Panc1 (cell line): ENCODE measurements around the gene IL36B. TPM values are rescaled to one million over a fixed set of nuclear protein-coding genes. Genes with fewer than 3 reads are reported as not detected.

Experiments
- ATAC-seq: fragments of 200-7000 bp; cut with Tn5 transposase; 2 replicates; pipeline ENCODE4 v1.9.1; 2020; ENCODE audit warnings: mild to moderate bottlenecking, moderate library complexity
- BruUV-seq: library from RNA; stranded (reverse); fragments of 400-500 nt; replicated peaks from 2 replicates; lab custom pipeline; 2021; lab: Mats Ljungman, UMichigan
- CTCF ChIA-PET: fragments of 300-600 bp; sonication (Branson Sonifier 250); formaldehyde crosslinking; loops from one replicate; lab custom pipeline; 2022; ENCODE audit warnings: antibody characterized with exemption; lab: Charles Lee
- POLR2A ChIA-PET: fragments of 300-600 bp; sonication (Branson Sonifier 250); formaldehyde crosslinking; loops from one replicate; lab custom pipeline; 2022; ENCODE audit warnings: antibody characterized with exemption; lab: Charles Lee
- DNase-seq: peaks from one replicate; pipeline ENCODE4 v3.0.0-alpha.2; 2010; ENCODE audit warnings: low read depth, low spot score
- H3K27ac ChIP-seq: 2 replicates; pipeline ENCODE4 v1.5.1; 2011; ENCODE audit warnings: mild to moderate bottlenecking, low read length, inconsistent platforms
- H3K27me3 ChIP-seq: fragments of 200-500 bp; sonication (Bioruptor generic); 2 replicates; pipeline ENCODE4 v1.6.0; 2014; ENCODE audit warnings: low read length, inconsistent platforms; ENCODE audit not compliant: control insufficient read depth, insufficient read depth
- H3K36me3 ChIP-seq: fragments of 200-500 bp; sonication (Bioruptor generic); 2 replicates; pipeline ENCODE4 v1.5.1; 2014; ENCODE audit warnings: inconsistent platforms, mild to moderate bottlenecking, low read length, moderate library complexity; ENCODE audit not compliant: control insufficient read depth, insufficient read depth
- H3K4me1 ChIP-seq: 2 replicates; pipeline ENCODE4 v1.5.1; 2011; ENCODE audit warnings: inconsistent platforms, mild to moderate bottlenecking, low read length, moderate library complexity; ENCODE audit not compliant: control insufficient read depth, insufficient read depth
- H3K4me3 ChIP-seq, 2 experiments: 2 replicates each; pipeline ENCODE4 v1.5.1; 2011 to 2012; ENCODE audit warnings: low read depth in 2 of 2, low read length in 2 of 2, mild to moderate bottlenecking in 2 of 2, inconsistent platforms in 1 of 2, moderate library complexity in 1 of 2
- H3K9me3 ChIP-seq: fragments of 200-500 bp; sonication (Bioruptor generic); 2 replicates; pipeline ENCODE4 v1.5.1; 2014; ENCODE audit warnings: low read depth, mild to moderate bottlenecking, inconsistent platforms, low read length, moderate library complexity; ENCODE audit not compliant: control insufficient read depth, insufficient read depth
- CTCF ChIP-seq: fragments of 450-650 bp; IDR thresholded peaks from 2 replicates; pipeline ENCODE4 v1.5.1; 2017; ENCODE audit warnings: mild to moderate bottlenecking
- POLR2AphosphoS5 ChIP-seq: IDR thresholded peaks from 2 replicates; pipeline ENCODE4 v1.6.1; 2012; ENCODE audit warnings: mild to moderate bottlenecking, low read depth, low read length, moderate library complexity
- SIN3A ChIP-seq: IDR thresholded peaks from 2 replicates; pipeline ENCODE4 v1.6.1; 2012; ENCODE audit warnings: low read depth, mild to moderate bottlenecking, low read length, moderate library complexity, borderline replicate concordance; ENCODE audit not compliant: insufficient read depth
- TCF7L2 ChIP-seq: IDR thresholded peaks from 2 replicates; pipeline ENCODE4 v1.6.1; 2011; ENCODE audit warnings: mild to moderate bottlenecking, low read depth, low read length, inconsistent platforms
- in situ Hi-C: cut with HindIII; loops from 2 replicates; pipeline ENCODE4 v1.10.0; 2016; ENCODE audit warnings: low sequenced_read_pairs, low pct_unique_long_range_greater_than_20kb
- intact Hi-C: fragments of 100-400 bp; cut with micrococcal nuclease; formaldehyde crosslinking; loops from one replicate; pipeline ENCODE4 v1.10.0; 2022; ENCODE audit not compliant: unreplicated experiment
- total RNA-seq: library from RNA; stranded (reverse); gene quantifications from one replicate; pipeline ENCODE4 v1.2.1, GENCODE V29; 2021; ENCODE audit not compliant: unreplicated experiment
- TF ChIP-seq, protein P1 (sequence below), 2 experiments: IDR thresholded peaks; 2 replicates each; pipeline ENCODE4 v1.6.1; 2011 to 2012; ENCODE audit warnings: low read depth in 2 of 2, control low read depth in 1 of 2, low read length in 1 of 2, mild to moderate bottlenecking in 1 of 2, moderate library complexity in 1 of 2; ENCODE audit not compliant: insufficient read depth in 1 of 2

The IL36B gene
- total RNA-seq, 1 experiment from 2014 or later = not detected

GRCh38 chr2:113039719-113040118, 12.9 kb downstream of the IL36B start:
- Histone ChIP-seq H3K4me1 (no peaks in the 10 kb centered on the region), H3K4me3 (no peak overlapping the region), H3K9me3 (no peaks in the 10 kb centered on the region), H3K27me3 (no peaks in the 10 kb centered on the region), H3K36me3 (no peaks in the 10 kb centered on the region), H3K27ac (no peak overlapping the region)
- POLR2A ChIA-PET = no interaction called here
- no TSS peak for BruUV-seq
- ATAC-seq (no peak), DNase-seq (no peak)
- intact Hi-C loops (no loop called here), in situ Hi-C loops (no loop called here)
- TF ChIP-seq TCF7L2 (no peak), POLR2AphosphoS5 (no peak), SIN3A (no peak), CTCF (no peak)
- TF ChIP-seq, protein P1, sequence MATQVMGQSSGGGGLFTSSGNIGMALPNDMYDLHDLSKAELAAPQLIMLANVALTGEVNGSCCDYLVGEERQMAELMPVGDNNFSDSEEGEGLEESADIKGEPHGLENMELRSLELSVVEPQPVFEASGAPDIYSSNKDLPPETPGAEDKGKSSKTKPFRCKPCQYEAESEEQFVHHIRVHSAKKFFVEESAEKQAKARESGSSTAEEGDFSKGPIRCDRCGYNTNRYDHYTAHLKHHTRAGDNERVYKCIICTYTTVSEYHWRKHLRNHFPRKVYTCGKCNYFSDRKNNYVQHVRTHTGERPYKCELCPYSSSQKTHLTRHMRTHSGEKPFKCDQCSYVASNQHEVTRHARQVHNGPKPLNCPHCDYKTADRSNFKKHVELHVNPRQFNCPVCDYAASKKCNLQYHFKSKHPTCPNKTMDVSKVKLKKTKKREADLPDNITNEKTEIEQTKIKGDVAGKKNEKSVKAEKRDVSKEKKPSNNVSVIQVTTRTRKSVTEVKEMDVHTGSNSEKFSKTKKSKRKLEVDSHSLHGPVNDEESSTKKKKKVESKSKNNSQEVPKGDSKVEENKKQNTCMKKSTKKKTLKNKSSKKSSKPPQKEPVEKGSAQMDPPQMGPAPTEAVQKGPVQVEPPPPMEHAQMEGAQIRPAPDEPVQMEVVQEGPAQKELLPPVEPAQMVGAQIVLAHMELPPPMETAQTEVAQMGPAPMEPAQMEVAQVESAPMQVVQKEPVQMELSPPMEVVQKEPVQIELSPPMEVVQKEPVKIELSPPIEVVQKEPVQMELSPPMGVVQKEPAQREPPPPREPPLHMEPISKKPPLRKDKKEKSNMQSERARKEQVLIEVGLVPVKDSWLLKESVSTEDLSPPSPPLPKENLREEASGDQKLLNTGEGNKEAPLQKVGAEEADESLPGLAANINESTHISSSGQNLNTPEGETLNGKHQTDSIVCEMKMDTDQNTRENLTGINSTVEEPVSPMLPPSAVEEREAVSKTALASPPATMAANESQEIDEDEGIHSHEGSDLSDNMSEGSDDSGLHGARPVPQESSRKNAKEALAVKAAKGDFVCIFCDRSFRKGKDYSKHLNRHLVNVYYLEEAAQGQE (IDR thresholded peaks at IDR 0.05; ENCODE audit: insufficient read depth in 1 of 2, low read depth in 2 of 2, low read length in 1 of 2) = no peak
- CTCF ChIA-PET = no interaction called here

DNA sequence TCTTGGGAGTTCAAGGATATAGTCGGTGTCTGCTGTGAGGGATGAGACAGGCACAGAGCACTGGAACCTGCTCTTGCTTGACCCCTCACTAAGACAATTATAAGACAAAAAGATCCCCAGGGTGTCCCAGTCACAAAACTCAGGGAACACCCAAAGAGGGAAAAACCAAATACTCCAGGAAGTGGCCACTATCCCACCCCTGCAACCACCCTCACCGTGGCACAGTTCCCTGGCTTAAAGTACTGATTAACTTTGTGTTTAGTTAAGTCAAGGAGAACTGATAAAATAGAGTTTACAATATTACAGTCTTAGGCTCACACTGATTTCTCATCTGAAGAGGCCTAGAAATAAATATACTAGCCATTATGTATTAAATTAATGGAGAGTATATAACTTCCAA, 13.5 kb downstream of the IL36B start:
- no peaks in the 10 kb centered on the region for H3K27me3 ChIP-seq
- DNase-seq (no peak), ATAC-seq (no peak)
- no peak overlapping the region for H3K4me3 ChIP-seq
- TF ChIP-seq, protein P1 (IDR thresholded peaks at IDR 0.05; ENCODE audit: insufficient read depth in 1 of 2, low read depth in 2 of 2, low read length in 1 of 2) = no peak
- TF ChIP-seq CTCF (no peak), TCF7L2 (no peak), SIN3A (no peak), POLR2AphosphoS5 (no peak)
- H3K9me3 ChIP-seq = no peaks in the 10 kb centered on the region
- intact Hi-C loops (no loop called here), in situ Hi-C loops (no loop called here)
- no peak overlapping the region for H3K27ac ChIP-seq
- ChIA-PET CTCF (no interaction called here), POLR2A (no interaction called here)
- no peaks in the 10 kb centered on the region for H3K4me1 ChIP-seq
- H3K36me3 ChIP-seq = no peaks in the 10 kb centered on the region
- BruUV-seq = no TSS peak
